H9 (cell line): ENCODE results near the gene OVOL2. TPM values are rescaled to one million over a fixed set of nuclear protein-coding genes. Genes with fewer than 3 reads are reported as not detected.

Experiments
- DNase-seq: peaks from one replicate; pipeline ENCODE4 v3.0.0-alpha.2; 2017
- H2AFZ ChIP-seq: one replicate; pipeline ENCODE4 v1.6.1; 2013; ENCODE audit warnings: mild to moderate bottlenecking, low read length, control low read depth, moderate library complexity
- H2AK5ac ChIP-seq: 2 replicates; pipeline ENCODE4 v1.6.1; 2013; ENCODE audit warnings: low read length, control low read depth, mixed read lengths; ENCODE audit not compliant: insufficient read length
- H2BK120ac ChIP-seq: one replicate; pipeline ENCODE4 v1.6.1; 2013; ENCODE audit warnings: low read depth, mild to moderate bottlenecking, low read length, control low read depth, inconsistent platforms; ENCODE audit not compliant: poor library complexity, severe bottlenecking
- H2BK12ac ChIP-seq: 2 replicates; pipeline ENCODE4 v1.6.1; 2013; ENCODE audit warnings: low read length, control low read depth, mixed read lengths, low read depth; ENCODE audit not compliant: insufficient read length
- H2BK15ac ChIP-seq: 2 replicates; pipeline ENCODE4 v1.6.1; 2013; ENCODE audit warnings: low read depth, low read length, control low read depth
- H2BK20ac ChIP-seq: one replicate; pipeline ENCODE4 v1.6.1; 2013; ENCODE audit warnings: low read depth, mild to moderate bottlenecking, low read length, control low read depth, inconsistent platforms; ENCODE audit not compliant: poor library complexity, severe bottlenecking
- H2BK5ac ChIP-seq: 2 replicates; pipeline ENCODE4 v1.6.1; 2013; ENCODE audit warnings: low read length, control low read depth, mixed read lengths; ENCODE audit not compliant: insufficient read length
- H3K14ac ChIP-seq: 2 replicates; pipeline ENCODE4 v1.6.1; 2013; ENCODE audit warnings: low read length, control low read depth; ENCODE audit not compliant: insufficient read depth
- H3K18ac ChIP-seq: 2 replicates; pipeline ENCODE4 v1.6.1; 2013; ENCODE audit warnings: low read depth, mild to moderate bottlenecking, mixed read lengths, low read length, control low read depth; ENCODE audit not compliant: insufficient read length
- H3K23ac ChIP-seq: 2 replicates; pipeline ENCODE4 v1.6.1; 2013; ENCODE audit warnings: low read length, control low read depth, mixed read lengths, low read depth; ENCODE audit not compliant: insufficient read length
- H3K23me2 ChIP-seq: 2 replicates; pipeline ENCODE4 v1.6.1; 2013; ENCODE audit warnings: low read depth, mild to moderate bottlenecking, mixed read lengths, low read length, control low read depth; ENCODE audit not compliant: insufficient read length, poor library complexity, severe bottlenecking
- H3K27ac ChIP-seq: 2 replicates; pipeline ENCODE4 v1.5.1; 2013; ENCODE audit warnings: low read length, control low read depth, mixed read lengths, low read depth; ENCODE audit not compliant: insufficient read length
- H3K27me3 ChIP-seq: 2 replicates; pipeline ENCODE4 v1.6.1; 2013; ENCODE audit warnings: low read length, control low read depth, inconsistent platforms; ENCODE audit not compliant: insufficient read depth
- H3K4ac ChIP-seq: 2 replicates; pipeline ENCODE4 v1.6.1; 2013; ENCODE audit warnings: low read depth, mild to moderate bottlenecking, control low read depth, inconsistent platforms, low read length, moderate library complexity
- H3K4me1 ChIP-seq: 2 replicates; pipeline ENCODE4 v1.6.1; 2013; ENCODE audit warnings: low read length, control low read depth, inconsistent platforms; ENCODE audit not compliant: insufficient read depth
- H3K4me2 ChIP-seq: 2 replicates; pipeline ENCODE4 v1.6.1; 2013; ENCODE audit warnings: low read length, control low read depth, mixed read lengths; ENCODE audit not compliant: insufficient read length, insufficient read depth
- H3K56ac ChIP-seq: 2 replicates; pipeline ENCODE4 v1.6.1; 2013; ENCODE audit warnings: low read depth, mild to moderate bottlenecking, mixed read lengths, low read length, control low read depth; ENCODE audit not compliant: insufficient read length
- H3K79me1 ChIP-seq: 2 replicates; pipeline ENCODE4 v1.6.1; 2013; ENCODE audit warnings: low read depth, mild to moderate bottlenecking, moderate library complexity, low read length, control low read depth, inconsistent platforms; ENCODE audit not compliant: insufficient read depth, poor library complexity, severe bottlenecking
- H3K79me2 ChIP-seq: 2 replicates; pipeline ENCODE4 v1.6.1; 2013; ENCODE audit warnings: low read length, control low read depth, inconsistent platforms; ENCODE audit not compliant: insufficient read depth
- H3K9ac ChIP-seq: 2 replicates; pipeline ENCODE4 v1.6.1; 2013; ENCODE audit warnings: low read length, control low read depth, mixed read lengths; ENCODE audit not compliant: insufficient read length; ENCODE audit errors: extremely low read depth
- H3K9me3 ChIP-seq: one replicate; pipeline ENCODE4 v1.6.1; 2013; ENCODE audit warnings: low read depth, low read length, inconsistent platforms; ENCODE audit not compliant: control insufficient read depth
- H3T11ph ChIP-seq: one replicate; pipeline ENCODE4 v1.6.1; 2013; ENCODE audit warnings: mild to moderate bottlenecking, low read length, control low read depth, inconsistent platforms
- H4K20me1 ChIP-seq: one replicate; pipeline ENCODE4 v1.6.1; 2013; ENCODE audit not compliant: control insufficient read depth, insufficient read length, insufficient read depth
- H4K5ac ChIP-seq: 2 replicates; pipeline ENCODE4 v1.6.1; 2013; ENCODE audit warnings: low read depth, mild to moderate bottlenecking, mixed read lengths, low read length, control low read depth; ENCODE audit not compliant: insufficient read length
- H4K8ac ChIP-seq: replicated peaks from 2 replicates; pipeline ENCODE4 v1.6.1; 2013; ENCODE audit warnings: low read length, control low read depth, mixed read lengths, low read depth; ENCODE audit not compliant: insufficient read length
- H4K91ac ChIP-seq: 2 replicates; pipeline ENCODE4 v1.6.1; 2013; ENCODE audit warnings: low read depth, mild to moderate bottlenecking, moderate library complexity, mixed read lengths, low read length, control low read depth; ENCODE audit not compliant: insufficient read length
- H3K27ac Mint-ChIP-seq, 3 experiments: 2 replicates in 2 of 3; 3 replicates in 1 of 3; pipeline ENCODE4 v1.8.0; 2020 to 2021; ENCODE audit warnings: mixed read lengths in 3 of 3, mild to moderate bottlenecking in 1 of 3, moderate library complexity in 1 of 3
- H3K27me3 Mint-ChIP-seq: 2 replicates; pipeline ENCODE4 v1.8.0; 2021; ENCODE audit warnings: low read depth, mild to moderate bottlenecking, moderate library complexity, mixed read lengths
- H3K36me3 Mint-ChIP-seq, 3 experiments: 2 replicates in 2 of 3; 3 replicates in 1 of 3; pipeline ENCODE4 v1.8.0; 2020 to 2021; ENCODE audit warnings: low read depth in 3 of 3, mixed read lengths in 3 of 3; ENCODE audit not compliant: insufficient read depth in 1 of 3
- H3K4me1 Mint-ChIP-seq, 2 experiments: 2 replicates each; pipeline ENCODE4 v1.8.0; 2020; ENCODE audit warnings: mixed read lengths in 2 of 2
- H3K4me3 Mint-ChIP-seq, 2 experiments: 2 replicates in 1 of 2; 3 replicates in 1 of 2; pipeline ENCODE4 v1.8.0; 2020 to 2021; ENCODE audit warnings: mild to moderate bottlenecking in 2 of 2, mixed read lengths in 2 of 2, moderate library complexity in 1 of 2
- H3K9me3 Mint-ChIP-seq, 2 experiments: 2 replicates in 1 of 2; 3 replicates in 1 of 2; pipeline ENCODE4 v1.8.0; 2020; ENCODE audit warnings: mild to moderate bottlenecking in 2 of 2, mixed read lengths in 2 of 2, moderate library complexity in 1 of 2
- WGBS: extraction: QIAGEN DNeasy Blood & Tissue Kit; methylation state at CpG from one replicate; pipeline ENCODE4 v1.1.7; 2013; ENCODE audit warnings: missing lambda C conversion rate, low lambda C conversion rate, mixed read lengths; ENCODE audit not compliant: insufficient read length; ENCODE audit errors: extremely low coverage; 5-methylcytosine and 5-hydroxymethylcytosine counted together
- total RNA-seq: library from RNA; stranded (reverse); gene quantifications from 2 replicates; pipeline ENCODE4 v1.2.1, GENCODE V29; 2021
- TF ChIP-seq, protein P1 (sequence below): fragments of 200-600 bp; sonication (generic); conservative IDR thresholded peaks from 3 replicates; pipeline ENCODE4 v1.8.0; 2021; ENCODE audit warnings: antibody characterized with exemption, mild to moderate bottlenecking

OVOL2 gene
- total RNA-seq, 1 experiment from 2014 or later: 5.8 TPM

GRCh38 chr20:18003897-18004296 is 53.8 kb downstream of the OVOL2 start:
- H3K4me1 Mint-ChIP-seq: peaks cover 20 to 35% of the 10 kb centered on the region in 2 experiments
- no peaks in the 10 kb centered on the region; a peak in 1 of 7 replicates for H3K36me3 Mint-ChIP-seq
- Histone ChIP-seq H2BK5ac (no peak overlapping the region), H3K4ac (no peak overlapping the region), H3K4me1 (no peaks in the 10 kb centered on the region; the same call in 1 of the 2 replicates), H3K27ac (no peak overlapping the region), H2BK12ac (no peak overlapping the region), H3K79me2 (no peaks in the 10 kb centered on the region), H3K18ac (no peak overlapping the region), H4K8ac (no peak overlapping the region), H2AK5ac (no peak overlapping the region), H4K5ac (no peak overlapping the region), H3T11ph (no peak overlapping the region), H3K23ac (no peak overlapping the region), H3K56ac (no peak overlapping the region), H3K9ac (no peak overlapping the region), H3K4me2 (no peak overlapping the region), H2BK15ac (no peak overlapping the region), H3K27me3 (no peaks in the 10 kb centered on the region), H3K9me3 (no peaks in the 10 kb centered on the region), H2BK120ac (no peak overlapping the region), H2BK20ac (no peak overlapping the region), H3K79me1 (no peaks in the 10 kb centered on the region), H4K20me1 (no peaks in the 10 kb centered on the region), H3K14ac (no peak overlapping the region), H2AFZ (no peak overlapping the region), H3K23me2 (no peaks in the 10 kb centered on the region), H4K91ac (no peak overlapping the region)
- no peaks in the 10 kb centered on the region for H3K9me3 Mint-ChIP-seq
- H3K27me3 Mint-ChIP-seq: no peaks in the 10 kb centered on the region
- no peak overlapping the region for H3K4me3 Mint-ChIP-seq
- no peak overlapping the region for H3K27ac Mint-ChIP-seq
- TF ChIP-seq, protein P1, sequence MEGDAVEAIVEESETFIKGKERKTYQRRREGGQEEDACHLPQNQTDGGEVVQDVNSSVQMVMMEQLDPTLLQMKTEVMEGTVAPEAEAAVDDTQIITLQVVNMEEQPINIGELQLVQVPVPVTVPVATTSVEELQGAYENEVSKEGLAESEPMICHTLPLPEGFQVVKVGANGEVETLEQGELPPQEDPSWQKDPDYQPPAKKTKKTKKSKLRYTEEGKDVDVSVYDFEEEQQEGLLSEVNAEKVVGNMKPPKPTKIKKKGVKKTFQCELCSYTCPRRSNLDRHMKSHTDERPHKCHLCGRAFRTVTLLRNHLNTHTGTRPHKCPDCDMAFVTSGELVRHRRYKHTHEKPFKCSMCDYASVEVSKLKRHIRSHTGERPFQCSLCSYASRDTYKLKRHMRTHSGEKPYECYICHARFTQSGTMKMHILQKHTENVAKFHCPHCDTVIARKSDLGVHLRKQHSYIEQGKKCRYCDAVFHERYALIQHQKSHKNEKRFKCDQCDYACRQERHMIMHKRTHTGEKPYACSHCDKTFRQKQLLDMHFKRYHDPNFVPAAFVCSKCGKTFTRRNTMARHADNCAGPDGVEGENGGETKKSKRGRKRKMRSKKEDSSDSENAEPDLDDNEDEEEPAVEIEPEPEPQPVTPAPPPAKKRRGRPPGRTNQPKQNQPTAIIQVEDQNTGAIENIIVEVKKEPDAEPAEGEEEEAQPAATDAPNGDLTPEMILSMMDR: no peak
- no peak for DNase-seq
- WGBS: no CpG with 5 or more reads among the region's 5 CpGs
